Measurements from ENCODE around the gene CHST9. TPM values are rescaled to one million over a fixed set of nuclear protein-coding genes. Genes with fewer than 3 reads are reported as not detected.

Gene CHST9
- 2.5 TPM for total RNA-seq

GRCh38 chr18:27185025-27185763, at the start of gene CHST9:
TSS of gene CHST9 (minus strand) at chr18:27185308. CDS start at chr18:27142809, 42,499 bp downstream.

GRCh38 chr18:26865557-26865956, 319.6 kb downstream of the CHST9 start, which contains the start of gene AQP4:
TSS of gene AQP4 (minus strand) at chr18:26865707. CDS start at chr18:26865689, 18 bp downstream.

